ENCODE results near the gene ASPHD2.

The ASPHD2 gene

DNA sequence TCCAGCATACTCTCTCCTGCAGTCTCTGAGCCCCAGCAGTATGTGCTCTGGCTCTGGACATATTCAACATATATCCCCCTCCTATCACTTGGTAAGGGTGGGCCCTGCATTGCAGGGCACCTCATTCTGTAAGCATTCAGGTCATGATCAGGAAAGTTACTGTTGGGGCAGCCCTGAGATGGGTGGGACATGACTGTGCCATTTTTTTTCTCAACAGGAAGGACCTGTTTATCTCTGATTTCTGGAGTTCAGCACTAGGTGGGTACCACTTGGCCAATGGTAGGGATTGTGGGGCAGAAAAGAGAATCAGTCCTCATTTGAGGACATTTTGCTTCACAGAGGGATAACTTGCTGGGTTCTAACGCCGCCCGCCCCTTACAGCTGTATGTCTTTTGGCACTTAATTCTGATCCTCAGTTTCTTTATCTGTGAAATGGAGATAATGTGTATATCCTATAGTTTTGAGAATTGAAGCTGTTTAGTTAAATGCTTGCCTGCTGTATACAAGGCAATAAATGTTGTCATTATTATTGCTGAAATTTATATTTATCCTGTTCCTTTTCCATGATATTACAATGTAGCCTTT lies 56.8 kb downstream of the ASPHD2 start:
- Histone ChIP-seq H3K27me3 (no peaks in the 10 kb centered on the region), H3K4me3 (ENCODE audit: low read depth, low read length) (no peak overlapping the region), H3K9me3 (no peaks in the 10 kb centered on the region), H3K36me3 (peaks cover 35% of the 10 kb centered on the region), H3K4me1 (peaks cover 2% of the 10 kb centered on the region; the same call in 1 of the 2 replicates)
- no peak for TF ChIP-seq CTCF (IDR thresholded peaks at IDR 0.05; ENCODE audit: low read depth, low read length)
- no peak for DNase-seq

GRCh38 chr22:26486394-26486793 lies 57.3 kb downstream of the ASPHD2 start:
- peaks cover 40% of the 10 kb centered on the region for H3K36me3 ChIP-seq
- no peak for TF ChIP-seq CTCF (IDR thresholded peaks at IDR 0.05; ENCODE audit: low read depth, low read length)
- no peaks in the 10 kb centered on the region for H3K27me3 ChIP-seq
- H3K4me1 ChIP-seq, result peaks cover 2% of the 10 kb centered on the region; the same call in 1 of the 2 replicates
- no peak for DNase-seq
- no peaks in the 10 kb centered on the region for H3K9me3 ChIP-seq
- no peak overlapping the region for H3K4me3 ChIP-seq (ENCODE audit: low read depth, low read length)

DNA sequence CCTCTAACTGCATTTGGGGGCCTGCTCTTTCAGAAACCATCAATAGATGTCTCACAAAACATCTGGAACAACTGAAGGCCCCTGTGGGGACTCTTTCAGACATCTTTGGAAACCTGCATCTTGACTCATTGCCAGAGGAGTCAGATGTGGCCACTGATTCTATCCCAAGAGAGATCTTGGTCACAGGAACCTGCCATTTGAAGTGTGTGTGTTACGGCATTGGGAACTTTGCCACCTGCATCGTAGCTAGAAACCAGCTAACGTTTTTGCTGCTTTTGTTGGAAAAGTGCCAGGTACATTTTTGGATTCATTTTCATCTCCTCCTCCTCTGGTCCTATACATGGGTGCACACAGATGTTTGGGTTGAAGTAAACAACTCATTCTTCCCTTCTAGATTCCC lies 58.9 kb downstream of the ASPHD2 start:
- Histone ChIP-seq H3K4me1 (no peaks in the 10 kb centered on the region), H3K4me3 (ENCODE audit: low read depth, low read length) (no peak overlapping the region)
- TF ChIP-seq CTCF (IDR thresholded peaks at IDR 0.05; ENCODE audit: low read depth, low read length), result no peak

DNA sequence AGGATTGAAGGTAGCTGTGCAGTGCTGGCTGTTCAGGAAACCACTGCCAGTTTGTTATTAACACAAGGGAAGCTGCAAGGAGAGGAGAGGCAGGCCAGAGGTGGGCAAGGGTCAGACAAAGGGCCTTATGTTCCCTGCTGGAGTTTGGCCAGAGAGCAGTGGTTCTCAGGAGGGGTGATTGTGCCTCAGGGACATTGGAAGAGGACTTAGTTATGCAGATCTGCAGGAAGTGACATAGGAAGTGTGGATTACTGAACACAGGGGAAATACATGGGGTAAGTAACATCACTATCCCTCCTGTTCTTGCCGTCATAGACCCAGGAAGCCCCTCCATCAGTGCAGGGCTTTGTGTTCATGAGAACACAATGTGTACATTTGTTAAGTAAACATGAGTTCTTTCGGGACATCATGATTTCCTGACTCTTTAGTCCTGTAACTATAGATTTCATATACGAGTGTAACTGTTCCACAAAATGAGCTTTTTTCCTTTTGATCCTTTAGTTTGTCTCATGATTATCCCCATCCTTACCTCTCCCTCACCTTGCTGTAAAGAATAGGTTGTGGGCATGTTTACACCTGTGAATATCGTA lies 60.5 kb downstream of the ASPHD2 start:
- H3K27me3 ChIP-seq, result no peaks in the 10 kb centered on the region
- H3K9me3 ChIP-seq, result no peaks in the 10 kb centered on the region
- peaks cover 71% of the 10 kb centered on the region for H3K36me3 ChIP-seq
- H3K4me1 ChIP-seq, result no peaks in the 10 kb centered on the region
- no peak for DNase-seq
- TF ChIP-seq CTCF (IDR thresholded peaks at IDR 0.05; ENCODE audit: low read depth, low read length), result no peak
- H3K4me3 ChIP-seq (ENCODE audit: low read depth, low read length), result no peak overlapping the region

More for the DNA sequence above, 58.9 kb downstream of the ASPHD2 start:
- H3K9me3 ChIP-seq, result no peaks in the 10 kb centered on the region
- H3K36me3 ChIP-seq, result peaks cover 56% of the 10 kb centered on the region
- DNase-seq, result no peak
- no peaks in the 10 kb centered on the region for H3K27me3 ChIP-seq

DNA sequence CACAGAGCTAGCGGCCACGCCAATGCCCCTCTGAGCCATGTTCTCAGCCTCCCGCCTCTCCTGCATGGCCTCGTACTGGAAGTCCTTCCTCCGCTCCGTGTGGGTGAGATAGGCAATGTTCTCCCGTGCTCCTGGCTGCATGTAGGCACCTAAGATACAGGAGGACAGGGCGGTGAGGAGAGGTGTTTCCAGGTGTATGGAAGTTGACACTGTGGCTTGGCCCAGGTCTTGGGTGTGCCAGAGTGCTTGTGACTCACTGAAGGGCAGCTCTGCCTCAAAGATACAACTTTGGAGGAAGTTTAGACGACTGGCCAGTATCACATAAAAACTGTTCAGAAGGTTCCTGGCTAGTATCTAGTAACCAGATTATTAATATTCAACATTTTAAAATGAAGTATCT lies 63.2 kb downstream of the ASPHD2 start:
- DNase-seq, result no peak
- no peaks in the 10 kb centered on the region for H3K9me3 ChIP-seq
- no peaks in the 10 kb centered on the region for H3K27me3 ChIP-seq
- no peak for TF ChIP-seq CTCF (IDR thresholded peaks at IDR 0.05; ENCODE audit: low read depth, low read length)
- peaks cover 91% of the 10 kb centered on the region for H3K36me3 ChIP-seq
- H3K4me1 ChIP-seq, result no peaks in the 10 kb centered on the region
- no peak overlapping the region for H3K4me3 ChIP-seq (ENCODE audit: low read depth, low read length)

- TF ChIP-seq CTCF (IDR thresholded peaks at IDR 0.05; ENCODE audit: low read depth, low read length), result no peak
- H3K9me3 ChIP-seq, result no peaks in the 10 kb centered on the region
- H3K4me3 ChIP-seq (ENCODE audit: low read depth, low read length), result no peak overlapping the region
- H3K4me1 ChIP-seq, result no peaks in the 10 kb centered on the region
- no peaks in the 10 kb centered on the region for H3K27me3 ChIP-seq
- no peak for DNase-seq
- H3K36me3 ChIP-seq, result peaks cover 85% of the 10 kb centered on the region
Observed at GRCh38 chr22:26494506-26494905, 65.4 kb downstream of the ASPHD2 start.
